GM21423 (cell line): ENCODE measurements around the gene LETM1.
A peak's percentile ranks its signal among the peaks of the same experiment; 100 is the strongest.

Experiments
- ATAC-seq: cut with Tn5 transposase; IDR thresholded peaks from one replicate; pipeline ENCODE4 v1.9.1; 2021; ENCODE audit warnings: mild to moderate bottlenecking, moderate library complexity; ENCODE audit not compliant: unreplicated experiment

Gene LETM1

GRCh38 chr4:1856071-1856942, at the start of gene LETM1:
TSS of gene LETM1 (minus strand) at chr4:1856156. CDS start at chr4:1855950, 206 bp downstream.
- peak; percentile 90 for ATAC-seq

DNA sequence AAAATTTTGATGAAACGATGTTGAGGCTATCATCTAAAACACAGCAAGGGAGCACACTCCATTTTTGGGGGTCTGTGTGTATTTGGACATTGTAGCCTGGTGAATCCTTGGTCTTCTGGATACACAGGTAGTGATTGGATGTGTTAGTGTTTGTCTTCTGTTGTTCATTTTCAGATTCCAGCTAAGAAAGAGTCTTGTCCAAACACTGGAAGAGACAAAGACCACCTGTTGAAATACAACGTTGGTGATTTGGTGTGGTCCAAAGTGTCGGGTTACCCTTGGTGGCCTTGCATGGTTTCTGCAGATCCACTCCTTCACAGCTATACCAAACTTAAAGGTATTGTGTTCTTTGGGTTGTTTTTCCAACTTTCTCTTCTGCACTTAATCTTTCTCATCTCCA, 48.1 kb upstream of the LETM1 start:
- ATAC-seq, result no peak

DNA sequence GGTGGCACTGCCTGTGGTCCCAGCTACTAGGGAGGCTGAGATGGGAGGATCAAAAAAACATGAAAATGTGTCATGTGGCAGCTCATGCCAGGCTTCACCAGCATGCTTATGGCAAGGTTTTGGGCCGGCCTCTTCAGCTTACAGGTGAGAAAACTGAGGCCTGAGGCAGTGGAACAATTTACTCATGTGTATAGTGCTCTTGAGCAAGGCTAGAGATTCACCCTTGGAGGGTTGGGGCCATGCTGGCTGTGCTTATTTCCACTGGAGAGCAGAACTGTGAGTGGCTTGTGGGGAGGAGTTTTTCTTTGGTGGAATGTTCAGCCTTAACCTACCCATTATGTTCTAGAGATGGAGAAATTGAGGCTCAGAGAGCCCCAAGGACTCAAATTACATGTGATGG, 47.1 kb upstream of the LETM1 start:
- ATAC-seq, result no peak

DNA sequence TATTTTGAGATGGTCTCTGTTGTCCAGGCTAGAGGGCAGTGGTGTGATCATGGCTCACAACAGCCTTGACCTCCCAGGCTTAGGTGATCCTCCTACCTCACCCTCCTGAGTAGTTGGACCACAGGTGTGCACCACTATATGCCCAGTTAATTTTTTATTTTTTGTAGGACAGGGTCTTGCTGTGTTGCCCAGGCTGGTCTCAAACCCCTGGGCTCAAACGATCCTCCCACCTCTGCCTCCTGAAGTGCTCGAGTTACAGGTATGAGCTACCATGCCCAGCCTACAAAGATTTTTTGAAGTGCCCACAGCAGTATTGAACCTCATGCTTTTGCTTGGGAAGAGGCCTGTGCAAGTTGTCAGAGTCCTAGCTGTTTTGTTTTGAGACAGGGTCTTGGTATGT, 46.3 kb upstream of the LETM1 start:
- no peak for ATAC-seq

- no peak for ATAC-seq
Measured at GRCh38 chr4:1901127-1901526, 45.2 kb upstream of the LETM1 start.

GRCh38 chr4:1900624-1901023, 44.7 kb upstream of the LETM1 start:
- ATAC-seq, result no peak

DNA sequence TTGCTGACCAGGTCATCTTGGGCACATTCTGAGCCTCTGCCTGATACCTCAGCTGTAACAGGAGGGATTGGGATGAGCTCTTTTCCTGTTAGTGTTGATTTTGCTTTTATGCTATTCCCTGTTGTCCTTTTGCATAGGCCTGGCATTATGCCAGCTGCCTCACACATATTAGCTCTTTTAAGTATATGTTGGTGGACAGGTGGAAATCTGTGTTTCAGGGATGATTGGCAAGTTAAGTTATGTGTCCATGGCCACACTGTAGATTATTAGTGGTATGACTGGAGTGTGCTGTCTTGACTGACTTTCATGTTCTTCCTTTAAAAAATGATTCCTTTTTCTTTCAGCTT, 44.1 kb upstream of the LETM1 start:
- ATAC-seq, result no peak

GRCh38 chr4:1899149-1900086, 43.5 kb upstream of the LETM1 start:
- peak; percentile 76 for ATAC-seq

DNA sequence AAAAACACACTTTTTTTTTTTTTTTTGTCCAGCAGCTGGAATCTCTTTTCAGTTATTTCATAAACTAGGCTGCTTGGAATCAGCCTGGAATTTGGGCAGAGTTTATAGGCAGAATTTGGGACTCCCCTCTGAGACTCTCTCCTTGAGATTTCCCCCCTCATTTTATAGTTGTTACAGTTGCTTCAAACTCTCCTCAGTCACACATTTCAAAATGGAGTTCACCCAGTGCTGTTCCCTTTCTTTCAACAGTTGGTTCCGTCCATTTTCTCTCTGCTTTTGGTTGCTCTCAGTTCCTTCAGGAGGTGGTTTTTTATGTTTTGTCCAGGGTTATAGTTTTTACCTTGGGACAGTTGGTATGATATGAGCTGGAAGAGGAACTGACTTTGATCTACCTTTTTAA, 42.7 kb upstream of the LETM1 start:
- ATAC-seq, result no peak

- ATAC-seq, result no peak
Measured at GRCh38 chr4:1898007-1898406, 42.1 kb upstream of the LETM1 start.

GRCh38 chr4:1896658-1896991, 40.7 kb upstream of the LETM1 start:
- ATAC-seq, result no peak

- no peak for ATAC-seq
Measured at GRCh38 chr4:1895971-1896657, 40.2 kb upstream of the LETM1 start.

- ATAC-seq, result no peak
Measured at GRCh38 chr4:1890979-1891570, 35.1 kb upstream of the LETM1 start.

DNA sequence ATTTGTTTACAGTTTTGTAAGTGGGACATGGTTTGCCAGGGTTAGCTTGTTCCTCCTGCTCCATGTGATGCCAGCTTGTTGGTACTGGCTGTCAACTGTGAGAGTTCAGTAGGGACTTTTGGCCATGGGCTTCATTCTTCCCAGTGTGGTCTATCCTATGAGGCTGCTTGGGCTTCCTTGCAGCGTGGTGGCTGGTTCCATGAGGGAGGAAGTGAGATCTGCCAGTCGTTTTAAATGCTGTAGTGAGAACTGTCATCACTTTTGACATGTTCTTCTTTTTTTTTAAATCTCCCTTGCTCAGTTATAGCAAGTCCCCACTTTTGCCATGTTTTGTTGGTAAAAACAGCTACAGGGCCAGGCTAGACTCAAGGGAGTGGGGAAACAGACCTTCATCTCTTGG, 31.1 kb upstream of the LETM1 start:
- no peak for ATAC-seq

DNA sequence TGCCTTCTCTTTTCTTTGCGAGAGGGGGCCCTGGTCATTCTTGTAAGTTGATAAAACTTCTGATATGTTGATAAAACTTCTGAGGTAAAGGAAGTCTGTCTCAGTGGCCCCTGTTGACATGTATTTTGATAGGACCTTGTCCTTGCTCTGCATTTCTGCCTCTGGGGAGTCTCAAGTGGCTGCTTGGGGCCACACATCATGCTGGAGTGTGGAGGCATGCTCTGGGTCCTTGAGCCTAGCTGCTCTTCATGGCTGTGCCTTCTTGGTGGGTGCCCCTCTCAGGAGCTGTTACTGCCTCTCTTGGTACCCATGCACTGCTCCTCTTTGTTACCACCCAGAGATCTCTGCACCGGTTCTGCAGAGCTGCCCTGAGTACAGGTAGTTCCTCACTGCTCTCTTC, 29.5 kb upstream of the LETM1 start:
- no peak for ATAC-seq

DNA sequence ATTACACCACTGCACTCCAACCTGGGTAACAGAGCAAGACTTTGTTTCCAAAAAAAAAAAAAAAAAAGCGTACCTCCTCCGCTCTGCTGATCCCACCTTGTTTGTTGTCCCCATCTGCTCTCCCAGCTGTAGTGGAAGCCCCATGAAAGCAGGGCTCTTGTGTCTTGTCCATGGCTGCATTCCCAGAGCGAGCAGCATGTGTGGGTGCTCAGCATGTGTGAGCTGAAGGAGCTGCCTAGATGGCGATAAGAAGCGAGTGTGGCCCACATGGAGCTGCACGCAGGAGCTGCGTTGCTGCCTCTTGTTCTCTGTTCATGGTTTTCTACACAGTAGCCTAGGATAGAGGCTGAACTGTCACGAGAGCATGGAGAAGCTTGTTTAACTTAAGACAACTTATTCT, 27.6 kb upstream of the LETM1 start:
- ATAC-seq, result no peak

DNA sequence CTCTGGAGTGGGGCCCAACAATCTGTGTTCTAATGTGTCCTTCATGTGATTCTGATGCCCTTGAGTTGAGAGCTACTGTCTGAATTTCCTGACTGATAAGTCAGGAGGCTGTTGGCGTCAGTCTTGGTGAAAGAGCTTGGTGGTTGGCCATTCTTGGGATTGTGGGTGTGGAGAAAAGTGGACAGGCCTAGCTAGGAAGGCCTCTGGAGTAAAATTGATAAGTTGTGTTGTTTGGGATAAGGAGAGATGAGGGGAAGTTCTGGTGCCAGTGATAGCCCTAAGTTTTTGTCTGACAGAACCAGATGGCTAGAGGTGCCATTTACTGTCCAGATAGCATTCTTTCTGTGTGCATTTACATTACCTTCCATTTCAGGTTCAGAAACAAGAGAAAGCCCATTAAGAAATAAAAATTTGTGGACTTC, 26.9 kb upstream of the LETM1 start:
- no peak for ATAC-seq

DNA sequence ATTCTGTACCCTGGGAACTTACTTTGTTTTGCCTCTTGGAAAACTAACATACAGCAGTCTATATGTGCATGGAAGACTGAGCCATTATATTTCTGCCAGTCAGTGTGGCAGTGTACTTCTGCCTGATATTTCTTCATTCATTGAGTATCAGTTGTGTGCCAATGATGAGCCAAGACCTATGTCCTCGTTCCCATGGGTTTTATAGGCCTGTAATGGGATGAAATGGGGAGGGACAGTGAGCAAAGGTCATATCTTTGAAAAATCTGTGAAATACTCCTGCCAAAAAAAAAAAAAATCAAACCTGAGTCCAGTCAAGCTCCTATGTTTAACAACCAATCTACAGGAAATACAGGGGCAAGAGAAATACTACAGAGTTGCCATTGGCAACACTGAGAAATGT, 24.4 kb upstream of the LETM1 start:
- no peak for ATAC-seq

GRCh38 chr4:1879485-1879884, 23.5 kb upstream of the LETM1 start:
- ATAC-seq, result no peak

DNA sequence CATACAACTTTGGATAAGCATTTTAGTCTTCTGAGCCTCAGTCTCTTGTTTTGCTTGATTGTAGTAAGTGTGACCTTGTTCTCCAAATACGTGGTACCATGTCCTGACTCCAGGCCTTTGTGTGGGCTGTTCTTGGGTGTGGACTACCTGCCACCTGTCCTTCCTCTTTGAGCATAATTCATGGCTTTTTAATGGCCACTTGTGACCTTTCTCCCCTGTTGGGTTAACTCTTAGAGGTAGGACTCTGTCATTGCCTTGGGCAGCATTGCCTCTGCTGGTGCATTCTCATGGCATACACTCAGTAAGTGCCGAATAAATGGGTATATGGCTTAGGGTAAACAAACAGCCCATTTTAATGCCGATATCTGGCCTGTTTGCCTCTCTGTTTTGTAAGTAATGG, 18.2 kb upstream of the LETM1 start:
- no peak for ATAC-seq

- ATAC-seq, result no peak
Measured at GRCh38 chr4:1873776-1874175, 17.8 kb upstream of the LETM1 start.
